HepG2 (cell line): ENCODE results near the gene INSIG1. TPM values are rescaled to one million over a fixed set of nuclear protein-coding genes. Genes with fewer than 3 reads are reported as not detected.

Experiments used
- ATAC-seq: fragments of 200-7000 bp; cut with Tn5 transposase; 3 replicates; pipeline ENCODE4 v1.9.1; 2020; ENCODE audit warnings: mild to moderate bottlenecking, moderate library complexity
- BruUV-seq: library from RNA; stranded (reverse); fragments of 400-500 nt; replicated peaks from 2 replicates; lab custom pipeline; 2021; lab: Mats Ljungman, UMichigan
- CTCF ChIA-PET: fragments of 300-600 bp; formaldehyde crosslinking; extraction: SDS; loops from one replicate; lab custom pipeline; 2021; ENCODE audit warnings: low total read pairs, inconsistent platforms, low intra/inter-chr PET ratio; lab: Yijun Ruan, JAX
- POLR2A ChIA-PET: fragments of 350-600 bp; sonication (Branson Sonifier 250); formaldehyde crosslinking; loops from one replicate; lab custom pipeline; 2020; ENCODE audit warnings: antibody characterized with exemption, inconsistent platforms; lab: Yijun Ruan, JAX
- DNase-seq: peaks from one replicate; pipeline ENCODE4 v3.0.0-alpha.2; 2015; ENCODE audit warnings: low spot score
- FAIRE-seq: peaks from 3 replicates; lab custom pipeline; 2011; peaks lifted over from hg19 to GRCh38; lab: Jason Lieb, UNC
- H2AFZ ChIP-seq: one replicate; pipeline ENCODE4 v1.6.1; 2011; ENCODE audit warnings: low read length, inconsistent platforms
- H3K27ac ChIP-seq: fragments of 300-600 bp; 3 replicates; pipeline ENCODE4 v1.8.0; 2011; ENCODE audit warnings: mixed run types, mild to moderate bottlenecking, mixed read lengths, low read length, inconsistent platforms; ENCODE audit not compliant: insufficient read depth; ENCODE audit errors: extremely low read length
- H3K27me3 ChIP-seq, 2 experiments: fragments of 200-600 bp in 1 of 2; 2 replicates in 1 of 2; 3 replicates in 1 of 2; pipeline versions ENCODE4 v1.6.0 to v1.8.0; 2011; ENCODE audit warnings: low read length in 2 of 2, mild to moderate bottlenecking in 2 of 2, moderate library complexity in 2 of 2, inconsistent platforms in 1 of 2; ENCODE audit not compliant: insufficient read depth in 2 of 2, control insufficient read depth in 1 of 2
- H3K36me3 ChIP-seq, 2 experiments: fragments of 200-600 bp in 1 of 2; replicated peaks in 1 of 2; 2 replicates in 1 of 2; 3 replicates in 1 of 2; pipeline versions ENCODE4 v1.5.1 to v1.8.0; 2011; ENCODE audit warnings: low read length in 2 of 2, inconsistent platforms in 1 of 2; ENCODE audit not compliant: insufficient read depth in 2 of 2, control insufficient read depth in 1 of 2
- H3K4me1 ChIP-seq: 2 replicates; pipeline ENCODE4 v1.5.1; 2012; ENCODE audit warnings: low read length, inconsistent platforms; ENCODE audit not compliant: insufficient read depth
- H3K4me2 ChIP-seq: 2 replicates; pipeline ENCODE4 v1.6.0; 2011; ENCODE audit warnings: low read depth, low read length, inconsistent platforms
- H3K4me3 ChIP-seq, 3 experiments: fragments of 200-600 bp in 1 of 3; sonication (generic), shearing (Covaris generic) in 1 of 3; replicated peaks in 1 of 3; 2 replicates each; pipeline ENCODE4 v1.5.1; 2011 to 2016; ENCODE audit warnings: low read length in 3 of 3, inconsistent platforms in 2 of 3, low read depth in 2 of 3, mild to moderate bottlenecking in 2 of 3, control low read depth in 1 of 3, mixed read lengths in 1 of 3; ENCODE audit not compliant: insufficient read depth in 1 of 3
- H3K79me2 ChIP-seq: one replicate; pipeline ENCODE4 v1.6.1; 2011; ENCODE audit warnings: low read length, inconsistent platforms; ENCODE audit not compliant: insufficient read depth
- H3K9ac ChIP-seq: 2 replicates; pipeline ENCODE4 v1.6.0; 2011; ENCODE audit warnings: mild to moderate bottlenecking, low read depth, low read length, inconsistent platforms; ENCODE audit not compliant: insufficient read depth
- H3K9me3 ChIP-seq: 2 replicates; pipeline ENCODE4 v1.5.1; 2012; ENCODE audit warnings: mild to moderate bottlenecking, low read length
- H4K20me1 ChIP-seq: 2 replicates; pipeline ENCODE4 v1.6.0; 2011; ENCODE audit warnings: inconsistent platforms, mild to moderate bottlenecking, low read length, moderate library complexity; ENCODE audit not compliant: insufficient read depth
- ADNP ChIP-seq: sonication (generic); formaldehyde crosslinking; IDR thresholded peaks from 2 replicates; pipeline ENCODE4 v1.4.0; 2020; ENCODE audit warnings: missing genetic modification reagents
- FOXM1 ChIP-seq: sonication (generic); formaldehyde crosslinking; IDR thresholded peaks from 2 replicates; pipeline ENCODE4 v1.5.0; 2020; ENCODE audit warnings: missing genetic modification reagents
- HNF4G ChIP-seq, 2 experiments: sonication (generic) in 1 of 2; formaldehyde crosslinking in 1 of 2; IDR thresholded peaks; 2 replicates each; pipeline versions ENCODE4 v1.4.0 to v1.6.1; 2011 to 2020; ENCODE audit warnings: borderline replicate concordance in 2 of 2, low read depth in 2 of 2, mild to moderate bottlenecking in 2 of 2, low read length in 1 of 2, missing genetic modification reagents in 1 of 2, moderate library complexity in 1 of 2
- KDM3A ChIP-seq: IDR thresholded peaks from 2 replicates; pipeline ENCODE4 v1.6.1; 2018; ENCODE audit warnings: low read depth, missing compliant biosample characterization
- KLF6 ChIP-seq: IDR thresholded peaks from 2 replicates; pipeline ENCODE4 v1.8.0; 2016; ENCODE audit warnings: missing biosample characterization, missing genetic modification reagents
- NCOA2 ChIP-seq: sonication (generic); formaldehyde crosslinking; IDR thresholded peaks from 2 replicates; pipeline ENCODE4 v1.8.0; 2022; ENCODE audit warnings: inconsistent platforms
- RELA ChIP-seq: sonication (generic); formaldehyde crosslinking; IDR thresholded peaks from 2 replicates; pipeline ENCODE4 v1.4.0; 2020; ENCODE audit warnings: missing genetic modification reagents
- SAFB2 ChIP-seq: sonication (generic); formaldehyde crosslinking; IDR thresholded peaks from 2 replicates; pipeline ENCODE4 v1.5.1; 2020; ENCODE audit warnings: missing genetic modification reagents, low read depth, mild to moderate bottlenecking, borderline replicate concordance
- ZNF616 ChIP-seq: sonication (generic); formaldehyde crosslinking; IDR thresholded peaks from 2 replicates; pipeline ENCODE4 v1.5.0; 2020; ENCODE audit warnings: low read depth, mild to moderate bottlenecking, missing genetic modification reagents
- ZNF674 ChIP-seq: sonication (generic); formaldehyde crosslinking; IDR thresholded peaks from 2 replicates; pipeline ENCODE4 v1.5.0; 2020; ENCODE audit warnings: low read depth, mild to moderate bottlenecking, missing genetic modification reagents
- ZNF768 ChIP-seq: sonication (generic); formaldehyde crosslinking; IDR thresholded peaks from 2 replicates; pipeline ENCODE4 v1.4.0; 2020; ENCODE audit warnings: missing genetic modification reagents
- WGBS: methylation state at CpG from one replicate; pipeline ENCODE4 v1.1.6; 2017; ENCODE audit warnings: low lambda C conversion rate; 5-methylcytosine and 5-hydroxymethylcytosine counted together
- in situ Hi-C: cut with HindIII; loops from 2 replicates; pipeline ENCODE4 v1.10.0; 2017; ENCODE audit warnings: low pct_unique_long_range_greater_than_20kb; ENCODE audit not compliant: extremely low pct_ligation_motif_present
- intact Hi-C: fragments of 100-400 bp; cut with micrococcal nuclease; formaldehyde crosslinking; loops from one replicate; pipeline ENCODE4 v1.10.0; 2022; ENCODE audit not compliant: unreplicated experiment
- polyA plus RNA-seq, 8 experiments: library from polyadenylated mRNA; depleted of rRNA in 3 of 8; stranded (reverse) in 7 of 8; unstranded in 1 of 8; fragments of >200 nt; fragmentation: Illumina TruSeq in 4 of 8; extraction: Trizol in 4 of 8; gene quantifications; 2 replicates each; pipeline versions ENCODE4 v1.2.1 to v1.2.3, GENCODE V29; 2011 to 2016; ENCODE audit warnings: low read depth in 4 of 8, missing spikeins in 1 of 8, mixed read lengths in 1 of 8; ENCODE audit not compliant: insufficient read depth in 1 of 8
- total RNA-seq, 5 experiments: library from RNA; depleted of rRNA; stranded (reverse); fragments of >200 nt; fragmentation: Illumina TruSeq; extraction: Trizol; gene quantifications; 2 replicates each; pipeline ENCODE4 v1.2.3, GENCODE V29; 2016; ENCODE audit warnings: low read depth in 1 of 5
- TF ChIP-seq, protein P1 (sequence below): sonication (generic); formaldehyde crosslinking; IDR thresholded peaks from 2 replicates; pipeline ENCODE4 v1.4.0; 2020; ENCODE audit warnings: mild to moderate bottlenecking, missing genetic modification reagents, borderline replicate concordance

Gene INSIG1
- total and polyA plus RNA-seq, 2 of the 13 experiments (the other 11 are each of a cell fraction or from before 2014, with no cell fraction given) = 0.07 to 0.11 TPM

DNA sequence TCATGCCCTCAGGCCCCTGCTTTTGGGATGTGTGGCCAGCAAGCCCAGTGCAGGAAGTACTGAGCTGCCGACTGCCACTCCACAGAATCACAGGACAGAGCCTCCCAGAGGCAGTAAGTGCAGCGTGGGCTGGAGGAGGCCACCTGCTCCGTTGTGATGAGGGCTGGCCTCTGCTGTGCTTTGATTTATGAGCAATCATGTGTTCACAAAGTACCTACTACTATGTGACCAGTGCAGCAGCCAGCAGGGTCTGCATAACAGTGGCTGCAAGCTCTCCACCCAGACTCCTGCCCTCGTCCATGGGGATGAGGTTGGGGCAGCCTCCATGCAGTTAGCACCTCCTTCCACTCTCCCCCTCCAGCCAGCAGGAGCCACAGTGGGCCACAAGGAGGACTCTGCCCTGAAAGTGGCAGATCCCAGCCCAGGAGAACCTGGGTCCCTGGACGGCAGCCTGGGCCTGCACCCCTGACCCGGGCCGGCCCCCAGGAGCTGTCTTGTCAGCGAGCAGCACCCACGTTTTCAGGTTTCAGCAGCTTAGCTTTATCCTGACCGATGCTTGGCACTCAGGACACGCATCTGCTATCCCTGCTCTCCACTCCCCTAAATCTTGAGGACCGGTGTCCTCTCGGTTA, 37.7 kb upstream of the INSIG1 start:
- FAIRE-seq (no peak), DNase-seq (no peak), ATAC-seq (peak; percentile 21; the same call in 1 of the 3 replicates)
- H3K9me3 ChIP-seq = no peaks in the 10 kb centered on the region
- TF ChIP-seq ADNP (CRISPR knock-in tag) = no peak
- TF ChIP-seq, protein P1, sequence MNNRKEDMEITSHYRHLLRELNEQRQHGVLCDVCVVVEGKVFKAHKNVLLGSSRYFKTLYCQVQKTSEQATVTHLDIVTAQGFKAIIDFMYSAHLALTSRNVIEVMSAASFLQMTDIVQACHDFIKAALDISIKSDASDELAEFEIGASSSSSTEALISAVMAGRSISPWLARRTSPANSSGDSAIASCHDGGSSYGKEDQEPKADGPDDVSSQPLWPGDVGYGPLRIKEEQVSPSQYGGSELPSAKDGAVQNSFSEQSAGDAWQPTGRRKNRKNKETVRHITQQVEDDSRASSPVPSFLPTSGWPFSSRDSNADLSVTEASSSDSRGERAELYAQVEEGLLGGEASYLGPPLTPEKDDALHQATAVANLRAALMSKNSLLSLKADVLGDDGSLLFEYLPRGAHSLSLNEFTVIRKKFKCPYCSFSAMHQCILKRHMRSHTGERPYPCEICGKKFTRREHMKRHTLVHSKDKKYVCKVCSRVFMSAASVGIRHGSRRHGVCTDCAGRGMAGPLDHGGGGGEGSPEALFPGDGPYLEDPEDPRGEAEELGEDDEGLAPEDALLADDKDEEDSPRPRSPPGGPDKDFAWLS (CRISPR knock-in tag) = no peak
- TF ChIP-seq FOXM1 (CRISPR knock-in tag) = no peak
- no peak for TF ChIP-seq ZNF616
- TF ChIP-seq NCOA2 = no peak
- no peak for TF ChIP-seq ZNF768
- TF ChIP-seq SAFB2 (CRISPR knock-in tag) = no peak
- no peak for TF ChIP-seq KLF6
- TF ChIP-seq ZNF674 = no peak
- no peak for TF ChIP-seq RELA (CRISPR knock-in tag)
- no peak for TF ChIP-seq HNF4G (IDR thresholded peaks at IDR 0.05; ENCODE audit: borderline replicate concordance, low read depth, low read length)
- TF ChIP-seq HNF4G (CRISPR knock-in tag; IDR thresholded peaks at IDR 0.05; ENCODE audit: borderline replicate concordance, low read depth) = no peak
- no peak for TF ChIP-seq KDM3A (CRISPR knock-in tag)
- H4K20me1 ChIP-seq = no peaks in the 10 kb centered on the region
- H3K27me3 ChIP-seq = peaks cover 0 to 36% of the 10 kb centered on the region in 2 experiments; a peak in 4 of 5 replicates
- H3K4me2 ChIP-seq = no peak overlapping the region
- POLR2A ChIA-PET = no interaction called here
- 15% methylated on average over 6 of the region's 13 CpGs for WGBS
- intact Hi-C loops = no loop called here
- no peaks in the 10 kb centered on the region for H3K79me2 ChIP-seq
- no peak overlapping the region for H2AFZ ChIP-seq
- H3K4me3 ChIP-seq = no peak overlapping the region
- no peak overlapping the region for H3K27ac ChIP-seq
- BruUV-seq = no TSS peak
- H3K4me1 ChIP-seq = no peaks in the 10 kb centered on the region
- in situ Hi-C loops = no loop called here
- no peak overlapping the region for H3K9ac ChIP-seq
- no peaks in the 10 kb centered on the region for H3K36me3 ChIP-seq
- CTCF ChIA-PET = no interaction called here
